Right atrium auricular region (tissue), 2 donors: Measurements from ENCODE around the gene DCDC2. TPM values are rescaled to one million over a fixed set of nuclear protein-coding genes. Genes with fewer than 3 reads are reported as not detected.
"Not testable (repeated sequence)": the region's sequence is repeated elsewhere in the genome, so short reads cannot be mapped to it uniquely, and the experiment has no call there.

Experiments
- DNase-seq: peaks from one replicate; pipeline ENCODE4 v3.0.0-alpha.2; 2019; ENCODE audit warnings: low spot score
- H3K27ac ChIP-seq, 2 donors: fragments of 200-600 bp; sonication (generic); 1 replicate in 1 of 2; 2 replicates in 1 of 2; pipeline ENCODE4 v1.5.1; 2016 to 2019
- H3K27me3 ChIP-seq, 2 donors: fragments of 200-600 bp; sonication (generic); one replicate each; pipeline versions ENCODE4 v1.5.1 to v1.6.0; 2017 to 2019
- H3K36me3 ChIP-seq: fragments of 200-600 bp; sonication (generic); one replicate; pipeline ENCODE4 v1.5.1; 2016
- H3K4me1 ChIP-seq, 2 donors: fragments of 200-600 bp; sonication (generic); one replicate each; pipeline versions ENCODE4 v1.5.1 to v1.6.0; 2017 to 2019
- H3K4me3 ChIP-seq, 2 donors: fragments of 200-600 bp; sonication (generic); 1 replicate in 1 of 2; 2 replicates in 1 of 2; pipeline ENCODE4 v1.5.1; 2017 to 2019; ENCODE audit warnings: mild to moderate bottlenecking in 1 of 2, moderate library complexity in 1 of 2
- H3K9me3 ChIP-seq, 2 donors: fragments of 200-600 bp; sonication (generic); one replicate each; pipeline ENCODE4 v1.5.1; 2019
- CTCF ChIP-seq, 2 donors: fragments of 200-600 bp; sonication (generic); IDR thresholded peaks; one replicate each; pipeline ENCODE4 v1.5.1; 2019; ENCODE audit warnings: antibody characterized with exemption in 2 of 2
- total RNA-seq, 2 donors: library from RNA; depleted of rRNA; stranded (reverse); fragments of >200 nt; gene quantifications; one replicate each; pipeline ENCODE4 v1.1.0, GENCODE V29; 2016

The DCDC2 gene
- total RNA-seq, 2 donors from 2014 or later = not detected

DNA sequence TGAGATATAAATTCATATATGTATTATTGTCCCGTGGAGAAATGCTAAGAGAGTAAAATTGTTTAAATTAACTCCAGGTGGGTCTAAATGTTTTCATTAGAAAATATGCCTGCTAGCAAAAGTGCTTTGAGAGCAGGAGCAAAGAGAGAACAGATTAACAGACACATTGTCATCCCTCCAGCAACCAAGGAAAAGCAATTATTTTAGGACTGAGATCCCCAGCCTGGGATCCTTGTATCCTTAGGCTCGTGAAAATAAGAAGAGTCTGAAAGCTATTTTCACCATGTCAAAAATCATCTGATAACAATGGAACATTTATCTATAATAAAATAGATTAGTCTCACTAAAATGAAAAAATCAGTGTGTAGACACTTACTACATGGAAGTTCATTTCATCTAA is 33.3 kb upstream of the DCDC2 start:
- no peaks in the 10 kb centered on the region for H3K4me1 ChIP-seq
- TF ChIP-seq CTCF (IDR thresholded peaks at IDR 0.05) = no peak
- no peaks in the 10 kb centered on the region for H3K9me3 ChIP-seq
- DNase-seq = no peak
- no peaks in the 10 kb centered on the region for H3K27me3 ChIP-seq
- no peak overlapping the region for H3K4me3 ChIP-seq
- no peaks in the 10 kb centered on the region for H3K36me3 ChIP-seq
- H3K27ac ChIP-seq = no peak overlapping the region

- no peak for TF ChIP-seq CTCF (IDR thresholded peaks at IDR 0.05)
- H3K4me1 ChIP-seq = no peaks in the 10 kb centered on the region
- no peak overlapping the region for H3K27ac ChIP-seq
- no peak overlapping the region for H3K4me3 ChIP-seq
- H3K36me3 ChIP-seq = no peaks in the 10 kb centered on the region
- no peaks in the 10 kb centered on the region for H3K9me3 ChIP-seq
- H3K27me3 ChIP-seq = no peaks in the 10 kb centered on the region
- no peak for DNase-seq
Observed at GRCh38 chr6:24387818-24388217, 30.0 kb upstream of the DCDC2 start.

GRCh38 chr6:24385536-24386269 is 27.8 kb upstream of the DCDC2 start:
- Histone ChIP-seq H3K36me3 (no peaks in the 10 kb centered on the region), H3K4me1 (no peaks in the 10 kb centered on the region), H3K9me3 (no peaks in the 10 kb centered on the region), H3K4me3 (no peak overlapping the region), H3K27ac (no peak overlapping the region), H3K27me3 (no peaks in the 10 kb centered on the region)
- TF ChIP-seq CTCF (IDR thresholded peaks at IDR 0.05) = no peak
- DNase-seq = no peak

DNA sequence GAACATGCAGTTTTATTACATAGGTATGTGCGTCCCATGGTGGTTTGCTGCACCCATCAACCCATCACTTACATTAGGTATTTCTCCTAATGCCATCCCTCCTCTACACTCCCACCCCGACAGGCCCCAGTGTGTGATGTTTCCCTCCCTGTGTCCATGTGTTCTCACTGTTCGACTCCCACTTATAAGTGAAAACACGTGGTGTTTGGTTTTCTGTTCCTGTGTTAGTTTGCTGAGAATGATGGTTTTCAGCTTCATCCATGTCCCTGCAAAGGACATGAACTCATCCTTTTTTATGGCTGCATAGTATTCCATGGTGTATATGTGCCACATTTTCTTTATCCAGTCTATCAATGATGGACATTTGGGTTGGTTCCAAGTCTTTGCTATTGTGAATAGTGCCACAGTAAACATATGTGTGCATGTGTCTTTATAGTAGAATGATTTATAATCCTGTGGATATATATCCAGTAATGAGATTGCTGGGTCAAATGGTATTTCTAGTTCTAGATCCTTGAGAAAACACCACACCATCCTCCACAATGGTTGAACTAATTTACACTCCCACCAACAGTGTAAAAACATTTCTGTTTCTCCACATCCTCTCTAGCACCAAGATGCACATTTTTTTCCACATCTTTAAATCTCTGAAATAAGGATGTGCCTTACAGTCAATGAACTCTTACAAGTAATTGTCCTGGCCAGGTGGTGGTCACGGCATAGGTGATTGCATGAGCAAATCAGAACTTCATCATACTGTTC is 26.7 kb upstream of the DCDC2 start:
- H3K9me3 ChIP-seq, H3K27ac ChIP-seq, H3K4me3 ChIP-seq, DNase-seq, H3K27me3 ChIP-seq, H3K36me3 ChIP-seq, H3K4me1 ChIP-seq: not testable (repeated sequence)

DNA sequence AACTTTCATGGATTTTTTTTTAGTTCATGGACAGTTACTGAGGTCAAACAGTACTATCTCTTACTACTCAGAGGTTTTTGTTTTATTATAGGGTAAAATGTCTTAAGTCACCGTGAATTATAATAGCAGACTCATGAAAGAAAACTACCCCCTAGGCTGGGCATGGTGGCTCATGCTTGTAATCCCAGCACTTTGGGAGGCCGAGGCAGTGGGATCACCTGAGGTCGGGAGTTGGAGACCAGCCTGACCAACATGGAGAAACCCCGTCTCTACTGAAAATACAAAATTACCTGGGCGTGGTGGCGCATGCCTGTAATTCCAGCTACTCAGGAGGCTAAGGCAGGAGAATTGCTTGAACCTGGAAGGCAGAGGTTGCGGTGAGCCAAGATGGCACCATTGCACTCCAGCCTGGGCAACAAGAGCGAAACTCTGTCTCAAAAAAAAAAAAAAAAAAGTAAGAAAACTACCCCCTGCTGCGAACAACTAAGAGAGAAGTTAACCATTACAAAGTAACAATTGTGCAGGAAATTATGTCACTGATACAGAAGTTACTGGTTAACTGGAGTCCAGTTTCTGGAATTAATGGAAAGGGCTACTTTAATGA is 25.1 kb upstream of the DCDC2 start:
- not testable (repeated sequence) for DNase-seq

DNA sequence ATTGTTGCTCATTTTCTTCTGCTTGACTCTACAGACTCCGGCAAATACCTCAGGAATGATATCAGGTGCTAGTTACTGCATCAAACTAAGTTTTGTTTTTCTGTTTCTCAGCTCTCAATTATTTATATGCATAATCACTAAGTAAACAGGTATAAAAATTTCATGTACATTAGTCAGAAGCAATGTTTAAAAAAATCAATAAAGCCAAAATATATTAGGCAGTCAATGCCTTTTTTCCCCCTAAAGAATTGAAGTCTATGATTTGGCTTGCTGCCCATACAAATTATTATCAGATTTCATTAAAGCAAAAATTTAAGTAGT is 24.3 kb upstream of the DCDC2 start:
- no peaks in the 10 kb centered on the region for H3K9me3 ChIP-seq
- no peak for TF ChIP-seq CTCF (IDR thresholded peaks at IDR 0.05)

More for the DNA sequence above, 25.1 kb upstream of the DCDC2 start:
- not testable (repeated sequence) for H3K9me3 ChIP-seq, H3K4me1 ChIP-seq, H3K27me3 ChIP-seq, H3K36me3 ChIP-seq, H3K4me3 ChIP-seq, H3K27ac ChIP-seq

More for the DNA sequence above, 24.3 kb upstream of the DCDC2 start:
- Histone ChIP-seq H3K36me3 (no peaks in the 10 kb centered on the region), H3K4me3 (no peak overlapping the region), H3K27me3 (no peaks in the 10 kb centered on the region), H3K27ac (no peak overlapping the region), H3K4me1 (no peaks in the 10 kb centered on the region)
- DNase-seq = no peak
